Breast epithelium (tissue), 4 donors: ENCODE results near the gene KCNH2. TPM values are rescaled to one million over a fixed set of nuclear protein-coding genes. Genes with fewer than 3 reads are reported as not detected.

Experiments
- DNase-seq, 2 donors: peaks; one replicate each; pipeline ENCODE4 v3.0.0-alpha.2; 2019; ENCODE audit warnings: low spot score in 2 of 2
- H3K27ac ChIP-seq, 2 donors: fragments of 200-600 bp; sonication (generic) in 1 of 2; one replicate each; pipeline ENCODE4 v1.5.1; 2016 to 2019; ENCODE audit warnings: mild to moderate bottlenecking in 1 of 2
- H3K27me3 ChIP-seq, 2 donors: fragments of 200-600 bp; sonication (generic) in 1 of 2; one replicate each; pipeline versions ENCODE4 v1.5.1 to v1.6.0; 2017 to 2019; ENCODE audit warnings: control low read depth in 1 of 2, mild to moderate bottlenecking in 1 of 2
- H3K36me3 ChIP-seq: fragments of 200-600 bp; one replicate; pipeline ENCODE4 v1.5.1; 2019
- H3K4me1 ChIP-seq, 2 donors: fragments of 200-600 bp; sonication (generic); one replicate each; pipeline ENCODE4 v1.5.1; 2016 to 2019; ENCODE audit warnings: control low read depth in 1 of 2
- H3K4me3 ChIP-seq, 3 donors: fragments of 200-600 bp; sonication (generic); 1 replicate in 2 of 3; 2 replicates in 1 of 3; pipeline ENCODE4 v1.5.1; 2016 to 2019; ENCODE audit warnings: mild to moderate bottlenecking in 3 of 3, moderate library complexity in 2 of 3
- H3K9me3 ChIP-seq, 2 donors: fragments of 200-600 bp; sonication (generic) in 1 of 2; one replicate each; pipeline ENCODE4 v1.5.1; 2016 to 2019; ENCODE audit warnings: control low read depth in 1 of 2
- POLR2A ChIP-seq: fragments of 450-650 bp; IDR thresholded peaks from one replicate; pipeline ENCODE4 v1.6.1; 2016; ENCODE audit warnings: antibody characterized with exemption, mild to moderate bottlenecking, moderate library complexity
- POLR2AphosphoS5 ChIP-seq, 3 donors: sonication (generic); formaldehyde crosslinking; IDR thresholded peaks; one replicate each; pipeline ENCODE4 v1.6.1; 2017; ENCODE audit warnings: antibody characterized with exemption in 3 of 3
- intact Hi-C: fragments of 100-400 bp; cut with DNase I; formaldehyde crosslinking; loops from one replicate; pipeline ENCODE4 v1.15.1; 2023; ENCODE audit warnings: low total_unique reads
- total RNA-seq, 3 donors: library from RNA; depleted of rRNA; stranded (reverse); fragments of >200 nt; gene quantifications; one replicate each; pipeline ENCODE4 v1.1.0, GENCODE V29; 2016
- TF ChIP-seq, protein P1 (sequence below), 3 donors: fragments of 450-650 bp; IDR thresholded peaks; one replicate each; pipeline ENCODE4 v1.5.1; 2016 to 2017; ENCODE audit warnings: antibody characterized with exemption in 3 of 3, mild to moderate bottlenecking in 3 of 3, moderate library complexity in 3 of 3

The KCNH2 gene
- total RNA-seq, 3 donors from 2014 or later = under 0.01 to 0.29 (median 0.16) TPM

DNA sequence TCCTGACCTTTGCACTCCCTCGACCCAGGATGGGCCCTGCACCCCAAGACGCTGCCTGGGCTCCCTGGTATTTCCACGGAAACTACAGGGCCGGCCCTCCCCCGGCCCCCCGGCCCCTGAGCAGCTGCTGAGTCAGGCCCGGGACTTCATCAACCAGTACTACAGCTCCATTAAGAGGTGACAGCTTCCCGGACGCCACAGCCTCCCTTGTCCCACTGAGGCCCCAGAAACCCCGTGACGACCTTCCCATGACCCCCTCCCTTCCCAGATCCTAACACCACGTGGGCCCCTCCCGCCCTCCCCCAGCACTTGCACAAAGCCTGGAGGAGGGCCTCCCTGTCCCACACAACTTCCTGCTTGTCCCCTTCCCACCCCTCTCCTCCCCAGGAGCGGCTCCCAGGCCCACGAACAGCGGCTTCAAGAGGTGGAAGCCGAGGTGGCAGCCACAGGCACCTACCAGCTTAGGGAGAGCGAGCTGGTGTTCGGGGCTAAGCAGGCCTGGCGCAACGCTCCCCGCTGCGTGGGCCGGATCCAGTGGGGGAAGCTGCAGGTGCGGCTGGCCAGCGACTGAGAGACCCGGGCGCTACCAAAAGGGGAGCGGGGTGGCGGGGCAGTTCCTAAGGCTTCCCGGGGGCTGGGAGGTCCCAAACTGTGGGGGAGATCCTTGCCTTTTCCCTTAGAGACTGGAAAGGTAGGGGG lies 18.4 kb upstream of the KCNH2 start:
- H3K36me3 ChIP-seq = no peaks in the 10 kb centered on the region
- H3K4me3 ChIP-seq = peak overlapping the region in 1 of 3 donors; percentile 19
- no peak overlapping the region for H3K27ac ChIP-seq
- DNase-seq = no peak
- H3K9me3 ChIP-seq = no peaks in the 10 kb centered on the region
- H3K27me3 ChIP-seq = peaks cover 0 to 12% of the 10 kb centered on the region in 2 donors
- no peaks in the 10 kb centered on the region for H3K4me1 ChIP-seq
- intact Hi-C loops = no loop called here
- TF ChIP-seq, protein P1, sequence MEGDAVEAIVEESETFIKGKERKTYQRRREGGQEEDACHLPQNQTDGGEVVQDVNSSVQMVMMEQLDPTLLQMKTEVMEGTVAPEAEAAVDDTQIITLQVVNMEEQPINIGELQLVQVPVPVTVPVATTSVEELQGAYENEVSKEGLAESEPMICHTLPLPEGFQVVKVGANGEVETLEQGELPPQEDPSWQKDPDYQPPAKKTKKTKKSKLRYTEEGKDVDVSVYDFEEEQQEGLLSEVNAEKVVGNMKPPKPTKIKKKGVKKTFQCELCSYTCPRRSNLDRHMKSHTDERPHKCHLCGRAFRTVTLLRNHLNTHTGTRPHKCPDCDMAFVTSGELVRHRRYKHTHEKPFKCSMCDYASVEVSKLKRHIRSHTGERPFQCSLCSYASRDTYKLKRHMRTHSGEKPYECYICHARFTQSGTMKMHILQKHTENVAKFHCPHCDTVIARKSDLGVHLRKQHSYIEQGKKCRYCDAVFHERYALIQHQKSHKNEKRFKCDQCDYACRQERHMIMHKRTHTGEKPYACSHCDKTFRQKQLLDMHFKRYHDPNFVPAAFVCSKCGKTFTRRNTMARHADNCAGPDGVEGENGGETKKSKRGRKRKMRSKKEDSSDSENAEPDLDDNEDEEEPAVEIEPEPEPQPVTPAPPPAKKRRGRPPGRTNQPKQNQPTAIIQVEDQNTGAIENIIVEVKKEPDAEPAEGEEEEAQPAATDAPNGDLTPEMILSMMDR (IDR thresholded peaks at IDR 0.05) = no peak
- TF ChIP-seq POLR2A (no peak), POLR2AphosphoS5 (IDR thresholded peaks at IDR 0.05) (no peak)

DNA sequence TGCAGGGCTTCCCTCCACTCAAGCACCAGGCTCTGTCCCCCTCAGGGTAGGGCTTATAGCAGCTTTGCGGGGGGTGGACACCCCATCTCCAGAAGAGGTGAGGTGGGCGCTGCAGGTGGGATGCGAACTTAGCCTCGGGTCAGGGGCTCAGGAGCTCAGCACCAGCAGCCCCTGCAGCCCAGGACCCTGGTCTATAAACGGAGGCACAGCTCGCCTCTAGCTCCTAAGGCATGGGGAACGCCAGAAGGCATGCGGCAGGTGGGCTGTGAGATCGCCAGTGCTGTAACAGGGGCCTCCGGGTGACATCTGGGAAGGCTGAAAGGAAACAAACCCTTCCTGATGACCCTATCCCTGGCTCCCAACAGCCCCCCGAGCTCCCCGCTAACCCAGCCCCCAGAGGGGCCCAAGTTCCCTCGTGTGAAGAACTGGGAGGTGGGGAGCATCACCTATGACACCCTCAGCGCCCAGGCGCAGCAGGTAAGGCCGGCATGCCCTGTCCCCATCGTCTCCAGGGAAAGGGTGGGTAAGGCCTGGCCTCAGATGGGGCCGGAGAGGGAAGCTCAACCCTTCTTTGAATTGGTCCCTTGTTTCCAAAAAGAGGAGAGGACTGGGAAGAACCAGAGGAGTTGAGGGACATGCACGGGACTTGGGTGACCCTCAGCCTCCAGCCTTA lies 16.9 kb upstream of the KCNH2 start:
- no peak overlapping the region for H3K27ac ChIP-seq
- H3K4me1 ChIP-seq = no peaks in the 10 kb centered on the region
- H3K4me3 ChIP-seq = peak overlapping the region; percentile 19 to 54 (median 30)
- peaks cover 0 to 12% of the 10 kb centered on the region in 2 donors for H3K27me3 ChIP-seq
- DNase-seq = no peak
- intact Hi-C loops = loop anchor here (1.0 kb wide), 1 partner anchor 50 kb away; no protein-coding TSS in a partner anchor
- H3K9me3 ChIP-seq = peaks cover 0 to 6% of the 10 kb centered on the region in 2 donors
- TF ChIP-seq, protein P1 (IDR thresholded peaks at IDR 0.05) = no peak
- no peaks in the 10 kb centered on the region for H3K36me3 ChIP-seq

DNA sequence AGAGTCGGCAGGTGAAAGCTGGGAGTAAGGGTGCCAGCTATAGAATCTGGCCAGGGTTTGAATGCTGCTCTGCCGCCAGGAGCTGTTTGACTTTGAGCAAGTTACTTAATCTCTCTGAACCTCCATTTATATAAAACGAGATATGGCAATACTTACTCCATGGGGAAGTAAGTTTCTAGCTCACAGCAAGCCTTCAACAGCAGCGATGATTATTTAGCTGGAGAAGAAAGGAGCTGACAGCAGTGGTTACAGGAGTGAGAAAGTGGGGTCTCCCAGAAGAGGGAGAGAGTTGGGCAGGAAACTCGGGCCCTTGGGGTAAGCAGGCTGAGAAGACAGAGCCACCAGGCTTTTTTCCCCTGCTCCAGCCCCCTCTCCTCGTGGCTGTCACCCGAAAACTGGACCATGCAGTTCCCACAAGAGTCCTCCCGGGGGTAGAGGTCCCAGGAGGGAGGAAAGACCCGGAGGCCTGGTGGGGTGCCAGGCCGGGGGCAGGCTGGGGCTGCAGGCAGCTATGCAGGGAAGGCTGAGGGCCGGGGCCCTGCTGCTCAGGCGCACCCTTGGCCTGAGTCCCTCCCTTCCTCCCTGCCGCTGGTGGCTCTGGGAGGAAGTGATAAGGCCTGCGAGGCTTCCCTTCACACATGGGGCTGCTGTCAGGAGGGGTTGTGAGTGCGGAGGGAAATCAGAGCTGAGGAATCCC lies 16.2 kb upstream of the KCNH2 start:
- intact Hi-C loops = no loop called here
- TF ChIP-seq, protein P1 (IDR thresholded peaks at IDR 0.05) = no peak
- TF ChIP-seq POLR2AphosphoS5 (IDR thresholded peaks at IDR 0.05) (no peak), POLR2A (no peak)

DNA sequence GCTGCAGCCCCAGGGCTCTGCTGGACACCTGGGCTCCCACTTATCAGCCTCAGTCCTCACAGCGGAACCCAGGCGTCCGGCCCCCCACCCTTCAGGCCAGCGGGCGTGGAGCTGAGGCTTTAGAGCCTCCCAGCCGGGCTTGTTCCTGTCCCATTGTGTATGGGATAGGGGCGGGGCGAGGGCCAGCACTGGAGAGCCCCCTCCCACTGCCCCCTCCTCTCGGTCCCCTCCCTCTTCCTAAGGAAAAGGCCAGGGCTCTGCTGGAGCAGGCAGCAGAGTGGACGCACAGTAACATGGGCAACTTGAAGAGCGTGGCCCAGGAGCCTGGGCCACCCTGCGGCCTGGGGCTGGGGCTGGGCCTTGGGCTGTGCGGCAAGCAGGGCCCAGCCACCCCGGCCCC lies 15.4 kb upstream of the KCNH2 start:
- H3K36me3 ChIP-seq = no peaks in the 10 kb centered on the region
- peaks cover 0 to 6% of the 10 kb centered on the region in 2 donors for H3K9me3 ChIP-seq
- intact Hi-C loops = no loop called here
- TF ChIP-seq POLR2A (no peak), POLR2AphosphoS5 (IDR thresholded peaks at IDR 0.05) (no peak)
- TF ChIP-seq, protein P1 (IDR thresholded peaks at IDR 0.05) = no peak
- peak overlapping the region in 1 of 2 donors; percentile 20 for H3K27ac ChIP-seq
- peak overlapping the region; percentile 19 to 54 (median 30) for H3K4me3 ChIP-seq
- DNase-seq = no peak
- H3K27me3 ChIP-seq = peaks cover 0 to 13% of the 10 kb centered on the region in 2 donors
- no peaks in the 10 kb centered on the region for H3K4me1 ChIP-seq

More for the DNA sequence above, 16.2 kb upstream of the KCNH2 start:
- peak overlapping the region; percentile 19 to 54 (median 30) for H3K4me3 ChIP-seq
- H3K4me1 ChIP-seq = no peaks in the 10 kb centered on the region
- H3K9me3 ChIP-seq = peaks cover 0 to 6% of the 10 kb centered on the region in 2 donors
- no peaks in the 10 kb centered on the region for H3K36me3 ChIP-seq
- peaks cover 0 to 12% of the 10 kb centered on the region in 2 donors for H3K27me3 ChIP-seq
- no peak for DNase-seq
- peak overlapping the region in 1 of 2 donors; percentile 20 for H3K27ac ChIP-seq
